ENCODE measurements around the gene ASAP2. TPM values are rescaled to one million over a fixed set of nuclear protein-coding genes. Genes with fewer than 3 reads are reported as not detected.
A peak's percentile ranks its signal among the peaks of the same experiment; 100 is the strongest.

The ASAP2 gene
- total RNA-seq, 1 experiment from 2014 or later: 24.4 TPM

GRCh38 chr2:9296559-9296958 lies 89.9 kb downstream of the ASAP2 start:
- no peak for DNase-seq (ENCODE audit: low spot score)

- DNase-seq (ENCODE audit: low spot score): no peak
Observed at GRCh38 chr2:9297156-9297555, 90.5 kb downstream of the ASAP2 start.

GRCh38 chr2:9297807-9298206 lies 91.2 kb downstream of the ASAP2 start:
- DNase-seq (ENCODE audit: low spot score): no peak

- no peak for DNase-seq (ENCODE audit: low spot score)
Observed at GRCh38 chr2:9298583-9298982, 92.0 kb downstream of the ASAP2 start.

GRCh38 chr2:9299161-9300100 lies 92.8 kb downstream of the ASAP2 start:
- no peak for DNase-seq (ENCODE audit: low spot score)

GRCh38 chr2:9300214-9300613 lies 93.6 kb downstream of the ASAP2 start:
- no peak for DNase-seq (ENCODE audit: low spot score)

- DNase-seq (ENCODE audit: low spot score): no peak
Observed at GRCh38 chr2:9300829-9301453, 94.3 kb downstream of the ASAP2 start.

- DNase-seq (ENCODE audit: low spot score): no peak
Observed at GRCh38 chr2:9302755-9303154, 96.1 kb downstream of the ASAP2 start.

- no peak for DNase-seq (ENCODE audit: low spot score)
Observed at GRCh38 chr2:9303528-9304225, 97.1 kb downstream of the ASAP2 start.

GRCh38 chr2:9306911-9307310 lies 100.3 kb downstream of the ASAP2 start:
- no peak for DNase-seq (ENCODE audit: low spot score)

- DNase-seq (ENCODE audit: low spot score): no peak
Observed at GRCh38 chr2:9307535-9307934, 100.9 kb downstream of the ASAP2 start.

- DNase-seq (ENCODE audit: low spot score): peak; percentile 48
Observed at GRCh38 chr2:9308186-9308955, 101.8 kb downstream of the ASAP2 start.

- DNase-seq (ENCODE audit: low spot score): no peak
Observed at GRCh38 chr2:9309147-9309546, 102.5 kb downstream of the ASAP2 start.

GRCh38 chr2:9310377-9310776 lies 103.8 kb downstream of the ASAP2 start:
- peak; percentile 96 for DNase-seq (ENCODE audit: low spot score)

GRCh38 chr2:9310798-9311197 lies 104.2 kb downstream of the ASAP2 start:
- peak; percentile 80 for DNase-seq (ENCODE audit: low spot score)

- peak; percentile 80 for DNase-seq (ENCODE audit: low spot score)
Observed at GRCh38 chr2:9311488-9311887, 104.9 kb downstream of the ASAP2 start.

GRCh38 chr2:9312591-9312990 lies 106.0 kb downstream of the ASAP2 start:
- no peak for DNase-seq (ENCODE audit: low spot score)

GRCh38 chr2:9313443-9313842 lies 106.8 kb downstream of the ASAP2 start:
- no peak for DNase-seq (ENCODE audit: low spot score)

- DNase-seq (ENCODE audit: low spot score): no peak
Observed at GRCh38 chr2:9315280-9315847, 108.8 kb downstream of the ASAP2 start.

GRCh38 chr2:9317559-9317958 lies 110.9 kb downstream of the ASAP2 start:
- no peak for DNase-seq (ENCODE audit: low spot score)
